ENCODE results near the gene SETD7. TPM values are rescaled to one million over a fixed set of nuclear protein-coding genes. Genes with fewer than 3 reads are reported as not detected.

Gene SETD7
- total and polyA plus RNA-seq, 2 experiments from 2014 or later = 1.1 to 4.2 TPM

DNA sequence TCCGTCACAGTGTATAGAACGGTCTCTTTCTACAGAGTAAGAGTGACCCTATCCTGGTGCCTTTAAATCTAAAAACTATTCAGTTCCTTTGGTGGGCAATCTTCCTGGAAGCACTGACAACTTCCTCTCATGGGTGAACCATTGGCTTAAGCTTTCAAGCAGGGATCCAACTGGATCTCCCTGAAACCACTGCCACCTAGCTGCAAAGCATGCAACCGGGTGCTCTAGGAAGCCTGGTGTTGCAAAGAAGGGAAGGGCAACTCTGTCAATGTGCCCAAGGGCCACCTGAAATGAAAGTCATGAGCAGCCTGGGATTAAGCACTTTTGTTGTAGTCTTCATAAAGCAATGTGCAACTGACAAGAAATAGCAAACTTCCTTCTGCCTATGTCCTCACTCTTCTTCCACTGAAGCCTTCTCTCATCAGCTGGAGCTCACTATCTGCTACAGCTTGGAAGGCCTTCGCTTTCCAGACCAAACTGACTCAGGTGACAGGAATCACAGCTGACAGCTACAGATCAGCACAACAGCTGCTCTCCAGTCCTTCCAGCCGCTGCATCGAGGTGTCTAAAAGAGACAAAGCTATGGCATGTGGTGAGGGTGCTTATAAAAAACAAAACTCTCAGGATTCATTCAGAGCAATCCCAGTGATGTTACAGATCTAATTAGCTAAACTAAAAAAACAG lies 46.1 kb downstream of the SETD7 start:
- no peak overlapping the region for H3K27ac ChIP-seq (ENCODE audit: low read depth)
- H3K36me3 ChIP-seq (ENCODE audit: insufficient read depth) = no peaks in the 10 kb centered on the region
- 0 out of 2 replicates have a peak, but pooled peaks cover 3% of the 10 kb centered on the region for H3K4me1 ChIP-seq (ENCODE audit: insufficient read depth)
- H3K9me2 ChIP-seq (ENCODE audit: insufficient read depth) = no peaks in the 10 kb centered on the region
- no peaks in the 10 kb centered on the region for H3K36me3 Mint-ChIP-seq (ENCODE audit: low read depth)
- no peaks in the 10 kb centered on the region for H4K20me1 ChIP-seq (replicated peaks; ENCODE audit: insufficient read depth)
- no peaks in the 10 kb centered on the region for H3F3A ChIP-seq (replicated peaks; ENCODE audit: low read depth)
- H3K4me3 Mint-ChIP-seq = no peak overlapping the region
- peaks cover 6% of the 10 kb centered on the region for H3K27me3 Mint-ChIP-seq (ENCODE audit: insufficient read depth, low read depth, poor library complexity)
- no peak overlapping the region for H2AFZ ChIP-seq
- no peaks in the 10 kb centered on the region for H3K9me3 Mint-ChIP-seq
- no peaks in the 10 kb centered on the region for H3K27me3 ChIP-seq (ENCODE audit: insufficient read depth)
- ATAC-seq = peak; percentile 96
- peaks cover 23% of the 10 kb centered on the region for H3K4me1 Mint-ChIP-seq
- H3K4me3 ChIP-seq = no peak overlapping the region
- peak overlapping the region; percentile 81; the same call in 1 of the 2 replicates for H3K27ac Mint-ChIP-seq
- DNase-seq (ENCODE audit: low spot score) = peak; percentile 79
- H3K79me2 ChIP-seq (replicated peaks; ENCODE audit: insufficient read depth) = no peaks in the 10 kb centered on the region
- no peak overlapping the region for H3K4me2 ChIP-seq
- TF ChIP-seq, protein P1, sequence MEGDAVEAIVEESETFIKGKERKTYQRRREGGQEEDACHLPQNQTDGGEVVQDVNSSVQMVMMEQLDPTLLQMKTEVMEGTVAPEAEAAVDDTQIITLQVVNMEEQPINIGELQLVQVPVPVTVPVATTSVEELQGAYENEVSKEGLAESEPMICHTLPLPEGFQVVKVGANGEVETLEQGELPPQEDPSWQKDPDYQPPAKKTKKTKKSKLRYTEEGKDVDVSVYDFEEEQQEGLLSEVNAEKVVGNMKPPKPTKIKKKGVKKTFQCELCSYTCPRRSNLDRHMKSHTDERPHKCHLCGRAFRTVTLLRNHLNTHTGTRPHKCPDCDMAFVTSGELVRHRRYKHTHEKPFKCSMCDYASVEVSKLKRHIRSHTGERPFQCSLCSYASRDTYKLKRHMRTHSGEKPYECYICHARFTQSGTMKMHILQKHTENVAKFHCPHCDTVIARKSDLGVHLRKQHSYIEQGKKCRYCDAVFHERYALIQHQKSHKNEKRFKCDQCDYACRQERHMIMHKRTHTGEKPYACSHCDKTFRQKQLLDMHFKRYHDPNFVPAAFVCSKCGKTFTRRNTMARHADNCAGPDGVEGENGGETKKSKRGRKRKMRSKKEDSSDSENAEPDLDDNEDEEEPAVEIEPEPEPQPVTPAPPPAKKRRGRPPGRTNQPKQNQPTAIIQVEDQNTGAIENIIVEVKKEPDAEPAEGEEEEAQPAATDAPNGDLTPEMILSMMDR (conservative IDR thresholded peaks at IDR 0.05; ENCODE audit: low read depth in 2 of 2) = peak; percentile 73 to 94
- TF ChIP-seq EZH2 (IDR thresholded peaks at IDR 0.05; ENCODE audit: low read depth, unreplicated experiment) (no peak), EZH2phosphoT487 (IDR thresholded peaks at IDR 0.05; ENCODE audit: unreplicated experiment) (no peak)
- TF ChIP-seq, protein P2, sequence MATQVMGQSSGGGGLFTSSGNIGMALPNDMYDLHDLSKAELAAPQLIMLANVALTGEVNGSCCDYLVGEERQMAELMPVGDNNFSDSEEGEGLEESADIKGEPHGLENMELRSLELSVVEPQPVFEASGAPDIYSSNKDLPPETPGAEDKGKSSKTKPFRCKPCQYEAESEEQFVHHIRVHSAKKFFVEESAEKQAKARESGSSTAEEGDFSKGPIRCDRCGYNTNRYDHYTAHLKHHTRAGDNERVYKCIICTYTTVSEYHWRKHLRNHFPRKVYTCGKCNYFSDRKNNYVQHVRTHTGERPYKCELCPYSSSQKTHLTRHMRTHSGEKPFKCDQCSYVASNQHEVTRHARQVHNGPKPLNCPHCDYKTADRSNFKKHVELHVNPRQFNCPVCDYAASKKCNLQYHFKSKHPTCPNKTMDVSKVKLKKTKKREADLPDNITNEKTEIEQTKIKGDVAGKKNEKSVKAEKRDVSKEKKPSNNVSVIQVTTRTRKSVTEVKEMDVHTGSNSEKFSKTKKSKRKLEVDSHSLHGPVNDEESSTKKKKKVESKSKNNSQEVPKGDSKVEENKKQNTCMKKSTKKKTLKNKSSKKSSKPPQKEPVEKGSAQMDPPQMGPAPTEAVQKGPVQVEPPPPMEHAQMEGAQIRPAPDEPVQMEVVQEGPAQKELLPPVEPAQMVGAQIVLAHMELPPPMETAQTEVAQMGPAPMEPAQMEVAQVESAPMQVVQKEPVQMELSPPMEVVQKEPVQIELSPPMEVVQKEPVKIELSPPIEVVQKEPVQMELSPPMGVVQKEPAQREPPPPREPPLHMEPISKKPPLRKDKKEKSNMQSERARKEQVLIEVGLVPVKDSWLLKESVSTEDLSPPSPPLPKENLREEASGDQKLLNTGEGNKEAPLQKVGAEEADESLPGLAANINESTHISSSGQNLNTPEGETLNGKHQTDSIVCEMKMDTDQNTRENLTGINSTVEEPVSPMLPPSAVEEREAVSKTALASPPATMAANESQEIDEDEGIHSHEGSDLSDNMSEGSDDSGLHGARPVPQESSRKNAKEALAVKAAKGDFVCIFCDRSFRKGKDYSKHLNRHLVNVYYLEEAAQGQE (IDR thresholded peaks at IDR 0.05; ENCODE audit: unreplicated experiment) = no peak

DNA sequence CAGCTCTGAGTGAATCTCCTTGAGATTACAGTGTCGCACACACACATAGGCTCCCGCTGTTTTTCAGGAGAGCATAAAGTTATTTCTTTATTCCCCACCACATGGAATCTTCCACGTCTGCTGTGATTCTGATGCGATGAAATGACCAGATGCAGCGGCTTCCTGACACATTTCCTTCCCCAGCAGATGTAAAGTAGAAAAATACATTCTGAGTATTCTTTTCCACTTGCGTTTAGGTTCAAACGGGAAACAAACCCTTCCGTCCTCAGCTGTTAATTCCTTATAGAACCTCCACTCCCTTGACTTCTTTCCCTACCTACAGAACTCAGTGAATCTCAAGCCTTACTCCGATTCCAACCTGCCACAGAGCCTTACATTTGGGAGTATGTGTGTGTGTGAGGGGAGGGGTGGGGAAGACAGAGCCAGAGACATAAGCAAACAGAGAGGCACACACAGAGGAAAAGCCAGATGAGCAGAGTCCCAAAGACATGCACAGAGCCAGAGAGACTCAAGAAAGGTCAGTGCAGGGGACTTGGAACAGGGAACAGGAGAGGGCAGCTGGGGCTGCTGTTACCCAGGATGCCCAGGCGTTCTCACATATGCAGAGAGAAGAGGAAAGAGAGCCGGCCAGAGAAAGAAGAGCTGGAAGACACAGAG lies 47.3 kb downstream of the SETD7 start:
- H3K79me2 ChIP-seq (replicated peaks; ENCODE audit: insufficient read depth) = no peaks in the 10 kb centered on the region
- Mint-ChIP-seq H3K4me3 (no peak overlapping the region), H3K9me3 (no peaks in the 10 kb centered on the region), H3K27ac (no peak overlapping the region), H3K36me3 (ENCODE audit: low read depth) (no peaks in the 10 kb centered on the region), H3K4me1 (peaks cover 23% of the 10 kb centered on the region), H3K27me3 (ENCODE audit: insufficient read depth, low read depth, poor library complexity) (peaks cover 6% of the 10 kb centered on the region)
- H3K4me2 ChIP-seq = no peak overlapping the region
- no peak overlapping the region for H3K4me3 ChIP-seq
- no peaks in the 10 kb centered on the region for H3K9me2 ChIP-seq (ENCODE audit: insufficient read depth)
- no peaks in the 10 kb centered on the region for H3F3A ChIP-seq (replicated peaks; ENCODE audit: low read depth)
- ATAC-seq (peak; percentile 35), DNase-seq (ENCODE audit: low spot score) (no peak)
- H4K20me1 ChIP-seq (replicated peaks; ENCODE audit: insufficient read depth) = no peaks in the 10 kb centered on the region
- no peaks in the 10 kb centered on the region for H3K36me3 ChIP-seq (ENCODE audit: insufficient read depth)
- H3K4me1 ChIP-seq (ENCODE audit: insufficient read depth) = 0 out of 2 replicates have a peak, but pooled peaks cover 3% of the 10 kb centered on the region
- H2AFZ ChIP-seq = no peak overlapping the region
- no peaks in the 10 kb centered on the region for H3K27me3 ChIP-seq (ENCODE audit: insufficient read depth)
- no peak overlapping the region for H3K27ac ChIP-seq (ENCODE audit: low read depth)
- TF ChIP-seq ZNF331 (CRISPR knock-in tag; IDR thresholded peaks at IDR 0.05; ENCODE audit: low read depth) (no peak), STAT1 (IDR thresholded peaks at IDR 0.05; ENCODE audit: unreplicated experiment) (no peak)
- TF ChIP-seq, protein P1 (conservative IDR thresholded peaks at IDR 0.05; ENCODE audit: low read depth in 2 of 2) = no peak
